HFF-Myc (cell line): ENCODE results near the gene TMEM117.

Experiments
- DNase-seq: peaks from one replicate; pipeline ENCODE4 v3.0.0-alpha.2; 2011; ENCODE audit warnings: low read depth; ENCODE audit errors: extremely low read depth
- H3K4me3 ChIP-seq: replicated peaks from 2 replicates; pipeline ENCODE4 v1.5.1; 2011; ENCODE audit warnings: low read depth, mild to moderate bottlenecking, control low read depth, low read length
- TF ChIP-seq, protein P1 (sequence below): IDR thresholded peaks from 2 replicates; pipeline ENCODE4 v1.5.1; 2012; ENCODE audit warnings: mild to moderate bottlenecking, low read depth, low read length, control low read depth; ENCODE audit errors: missing control alignments

TMEM117 gene

DNA sequence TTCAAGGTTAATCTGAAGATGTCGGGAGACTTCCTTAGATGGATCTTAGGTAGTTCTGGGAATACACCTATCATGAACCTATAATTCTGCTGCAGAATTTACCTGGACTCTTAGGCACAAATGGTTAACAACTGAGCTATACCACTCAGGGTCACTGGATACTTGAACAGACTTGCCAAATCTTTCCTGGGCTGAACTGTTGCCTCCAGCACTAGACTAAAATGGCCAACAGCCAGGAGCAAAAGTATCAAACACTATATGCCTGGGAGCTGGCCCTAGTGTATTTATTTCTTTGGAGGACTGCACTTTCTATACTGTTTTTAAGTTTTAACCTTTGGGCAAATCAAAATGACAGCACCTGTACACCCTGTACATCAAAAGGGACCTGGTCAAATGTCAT lies 252.8 kb downstream of the TMEM117 start:
- DNase-seq, result no peak
- TF ChIP-seq, protein P1, sequence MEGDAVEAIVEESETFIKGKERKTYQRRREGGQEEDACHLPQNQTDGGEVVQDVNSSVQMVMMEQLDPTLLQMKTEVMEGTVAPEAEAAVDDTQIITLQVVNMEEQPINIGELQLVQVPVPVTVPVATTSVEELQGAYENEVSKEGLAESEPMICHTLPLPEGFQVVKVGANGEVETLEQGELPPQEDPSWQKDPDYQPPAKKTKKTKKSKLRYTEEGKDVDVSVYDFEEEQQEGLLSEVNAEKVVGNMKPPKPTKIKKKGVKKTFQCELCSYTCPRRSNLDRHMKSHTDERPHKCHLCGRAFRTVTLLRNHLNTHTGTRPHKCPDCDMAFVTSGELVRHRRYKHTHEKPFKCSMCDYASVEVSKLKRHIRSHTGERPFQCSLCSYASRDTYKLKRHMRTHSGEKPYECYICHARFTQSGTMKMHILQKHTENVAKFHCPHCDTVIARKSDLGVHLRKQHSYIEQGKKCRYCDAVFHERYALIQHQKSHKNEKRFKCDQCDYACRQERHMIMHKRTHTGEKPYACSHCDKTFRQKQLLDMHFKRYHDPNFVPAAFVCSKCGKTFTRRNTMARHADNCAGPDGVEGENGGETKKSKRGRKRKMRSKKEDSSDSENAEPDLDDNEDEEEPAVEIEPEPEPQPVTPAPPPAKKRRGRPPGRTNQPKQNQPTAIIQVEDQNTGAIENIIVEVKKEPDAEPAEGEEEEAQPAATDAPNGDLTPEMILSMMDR, result no peak
- H3K4me3 ChIP-seq, result no peak overlapping the region

DNA sequence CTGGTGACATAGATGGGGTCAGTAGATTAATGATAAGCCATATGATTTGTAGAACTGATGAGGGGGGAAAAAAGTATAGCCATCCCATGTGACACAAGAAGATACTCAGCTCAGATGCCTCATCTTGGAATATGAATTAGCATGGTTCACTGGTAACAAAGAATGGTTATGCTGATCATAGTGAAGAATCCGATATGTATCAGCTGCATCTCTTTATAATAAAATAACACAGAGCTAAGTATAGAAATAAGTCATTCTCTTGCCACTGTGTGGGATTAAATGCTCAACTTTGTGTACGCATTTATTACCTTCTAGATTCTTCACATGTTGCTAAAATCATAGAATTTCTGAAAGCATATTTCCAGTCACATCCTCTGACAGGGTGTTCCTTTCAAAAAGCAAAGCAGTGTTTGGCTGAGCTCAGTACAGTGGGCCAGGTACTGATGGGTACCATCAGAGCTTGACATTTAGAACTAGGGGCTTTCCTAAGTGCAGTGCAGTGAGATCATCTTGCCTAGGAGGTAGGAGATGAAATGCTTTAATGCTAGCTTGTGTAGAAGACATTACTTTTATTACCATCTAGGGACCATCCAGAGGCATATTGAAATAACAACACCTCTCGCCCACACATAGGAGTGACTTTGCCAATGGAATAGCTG lies 256.2 kb downstream of the TMEM117 start:
- TF ChIP-seq, protein P1, result no peak
- DNase-seq, result no peak

DNA sequence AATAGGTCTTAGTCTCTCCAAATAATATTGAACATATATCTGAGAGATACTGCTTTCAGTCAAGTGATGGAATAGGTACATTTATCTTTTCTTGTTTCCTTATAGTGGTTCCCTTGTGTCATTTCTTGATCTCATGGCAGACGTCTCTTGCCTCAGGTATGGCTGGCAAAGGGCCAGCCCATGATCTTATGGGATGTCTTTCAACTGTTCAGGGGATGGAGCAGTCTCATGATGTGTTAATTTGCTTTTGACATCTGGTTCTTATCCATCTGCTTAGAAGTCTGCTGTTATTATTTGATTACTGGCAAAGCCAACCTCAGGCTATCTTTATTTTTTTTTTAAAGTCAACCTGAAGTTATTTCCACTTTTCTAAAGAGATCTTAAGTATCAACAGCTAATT lies 262.9 kb downstream of the TMEM117 start:
- H3K4me3 ChIP-seq, result no peak overlapping the region
- TF ChIP-seq, protein P1, result no peak
- DNase-seq, result no peak

More for the DNA sequence above, 256.2 kb downstream of the TMEM117 start:
- H3K4me3 ChIP-seq, result no peak overlapping the region

DNA sequence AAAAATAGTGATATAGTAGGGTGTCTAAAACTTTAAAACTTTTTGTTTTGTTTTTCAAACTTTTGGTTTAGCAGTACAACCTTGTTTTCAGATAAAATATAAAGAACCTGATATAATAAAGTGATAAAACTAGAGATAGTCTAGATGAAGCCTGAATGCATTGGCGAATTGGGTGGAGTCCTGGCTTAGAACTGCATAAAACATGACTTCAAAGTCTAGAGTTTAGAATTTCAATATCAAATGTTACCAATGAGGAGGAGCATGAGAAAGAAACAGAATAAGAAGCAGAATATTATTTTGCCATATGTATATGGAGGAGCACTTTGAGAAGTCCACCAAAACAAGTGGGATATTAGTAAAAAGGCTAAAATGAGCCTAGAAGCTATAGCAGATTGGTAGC lies 263.6 kb downstream of the TMEM117 start:
- no peak for DNase-seq
- no peak overlapping the region for H3K4me3 ChIP-seq
- TF ChIP-seq, protein P1, result no peak

DNA sequence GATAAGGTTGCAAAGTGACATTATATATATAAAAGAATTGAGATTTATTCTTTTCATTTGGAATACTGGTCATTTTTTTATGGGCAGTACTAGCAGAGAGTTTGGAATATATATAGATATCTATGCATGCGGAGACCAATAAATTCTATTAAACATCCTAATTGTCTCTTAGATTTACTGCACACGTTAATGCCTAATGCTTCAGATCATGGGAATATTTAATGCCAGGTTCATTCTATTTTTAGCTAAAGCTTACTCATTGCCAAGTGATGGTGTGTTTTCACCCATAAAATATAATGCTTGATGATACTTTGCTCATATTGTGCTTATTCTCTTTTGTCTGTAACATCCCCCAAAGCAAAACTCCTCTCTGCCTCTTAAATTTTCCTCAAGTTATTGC lies 264.4 kb downstream of the TMEM117 start:
- TF ChIP-seq, protein P1, result no peak
- no peak overlapping the region for H3K4me3 ChIP-seq
- no peak for DNase-seq

DNA sequence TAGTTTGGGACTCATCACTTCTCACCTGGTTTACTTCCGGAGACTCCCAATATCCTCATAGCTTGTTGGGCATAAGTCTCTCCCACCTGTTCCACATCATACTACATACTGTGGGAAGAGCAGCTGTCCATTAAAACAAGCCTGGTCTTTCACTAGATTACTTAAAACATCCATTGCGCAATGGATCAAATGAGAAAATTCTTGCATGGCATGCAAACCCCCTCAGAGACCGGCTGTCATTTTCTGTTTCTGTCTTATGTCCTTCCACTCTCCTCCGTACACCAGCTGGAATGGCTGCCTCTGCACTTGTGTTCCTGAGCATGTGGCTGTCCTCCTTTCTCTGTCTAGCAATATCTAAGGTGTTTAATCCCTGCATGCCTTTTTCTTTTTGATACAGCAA lies 265.6 kb downstream of the TMEM117 start:
- no peak for DNase-seq
- H3K4me3 ChIP-seq, result no peak overlapping the region
- TF ChIP-seq, protein P1, result no peak

DNA sequence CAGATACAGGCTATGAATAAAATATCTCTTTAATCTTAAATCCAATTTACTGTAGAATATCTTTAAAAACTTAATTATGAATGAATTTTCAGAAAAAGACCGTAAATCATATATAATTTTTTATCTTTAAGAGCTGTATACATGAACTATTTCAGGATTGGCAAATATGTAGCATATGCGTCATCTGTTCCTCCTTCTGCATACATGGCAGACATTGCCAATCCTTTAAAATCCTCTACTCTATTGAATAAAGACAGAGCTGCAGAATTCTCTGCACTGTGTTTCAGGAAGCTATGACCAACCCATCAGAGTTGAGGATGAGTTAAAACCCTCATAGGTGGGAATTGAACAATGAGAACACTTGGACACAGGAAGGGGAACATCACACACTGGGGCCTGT lies 279.0 kb downstream of the TMEM117 start:
- DNase-seq, result no peak
- TF ChIP-seq, protein P1, result no peak
- no peak overlapping the region for H3K4me3 ChIP-seq
